Natural killer cell treated with Interleukin-12 subunit alpha and Interleukin-12 subunit beta and Interleukin-15 and Interleukin-18, amount 100 ng/mL, for 72 hours (primary cell): ENCODE measurements around the gene URI1. TPM values are rescaled to one million over a fixed set of nuclear protein-coding genes. Genes with fewer than 3 reads are reported as not detected.
"Not testable (repeated sequence)": the region's sequence is repeated elsewhere in the genome, so short reads cannot be mapped to it uniquely, and the experiment has no call there.

Experiments used
- ATAC-seq, 2 donors: fragments of 150-1000 bp; cut with Tn5 transposase in 1 of 2; sonication (Bioruptor Pico), chemical (Tn5 transposase) in 1 of 2; 2 replicates each; pipeline ENCODE4 v1.10.0; 2021
- DNase-seq: peaks from one replicate; pipeline ENCODE4 v3.0.0; 2022; ENCODE audit warnings: low spot score
- H3K27ac Mint-ChIP-seq, 2 donors: 1 replicate in 1 of 2; 2 replicates in 1 of 2; pipeline ENCODE4 v1.8.0; 2022; ENCODE audit warnings: mixed read lengths in 2 of 2, mild to moderate bottlenecking in 1 of 2, moderate library complexity in 1 of 2
- H3K27me3 Mint-ChIP-seq, 2 donors: 1 replicate in 1 of 2; 2 replicates in 1 of 2; pipeline ENCODE4 v1.8.0; 2022; ENCODE audit warnings: mixed read lengths in 2 of 2
- H3K36me3 Mint-ChIP-seq: one replicate; pipeline ENCODE4 v1.8.0; 2022; ENCODE audit warnings: mixed read lengths
- H3K4me1 Mint-ChIP-seq, 2 donors: 1 replicate in 1 of 2; 2 replicates in 1 of 2; pipeline ENCODE4 v1.8.0; 2022; ENCODE audit warnings: low read depth in 2 of 2, mixed read lengths in 2 of 2, mild to moderate bottlenecking in 1 of 2
- H3K4me3 Mint-ChIP-seq: one replicate; pipeline ENCODE4 v1.8.0; 2022; ENCODE audit warnings: mixed read lengths
- H3K9me3 Mint-ChIP-seq: 2 replicates; pipeline ENCODE4 v1.8.0; 2022; ENCODE audit warnings: mixed read lengths
- total RNA-seq, 2 donors: library from RNA; stranded (reverse); gene quantifications; one replicate each; pipeline ENCODE4 v1.2.3, GENCODE V29; 2022

URI1 gene
- total RNA-seq, 2 donors from 2014 or later: 63.1 to 64.0 TPM

DNA sequence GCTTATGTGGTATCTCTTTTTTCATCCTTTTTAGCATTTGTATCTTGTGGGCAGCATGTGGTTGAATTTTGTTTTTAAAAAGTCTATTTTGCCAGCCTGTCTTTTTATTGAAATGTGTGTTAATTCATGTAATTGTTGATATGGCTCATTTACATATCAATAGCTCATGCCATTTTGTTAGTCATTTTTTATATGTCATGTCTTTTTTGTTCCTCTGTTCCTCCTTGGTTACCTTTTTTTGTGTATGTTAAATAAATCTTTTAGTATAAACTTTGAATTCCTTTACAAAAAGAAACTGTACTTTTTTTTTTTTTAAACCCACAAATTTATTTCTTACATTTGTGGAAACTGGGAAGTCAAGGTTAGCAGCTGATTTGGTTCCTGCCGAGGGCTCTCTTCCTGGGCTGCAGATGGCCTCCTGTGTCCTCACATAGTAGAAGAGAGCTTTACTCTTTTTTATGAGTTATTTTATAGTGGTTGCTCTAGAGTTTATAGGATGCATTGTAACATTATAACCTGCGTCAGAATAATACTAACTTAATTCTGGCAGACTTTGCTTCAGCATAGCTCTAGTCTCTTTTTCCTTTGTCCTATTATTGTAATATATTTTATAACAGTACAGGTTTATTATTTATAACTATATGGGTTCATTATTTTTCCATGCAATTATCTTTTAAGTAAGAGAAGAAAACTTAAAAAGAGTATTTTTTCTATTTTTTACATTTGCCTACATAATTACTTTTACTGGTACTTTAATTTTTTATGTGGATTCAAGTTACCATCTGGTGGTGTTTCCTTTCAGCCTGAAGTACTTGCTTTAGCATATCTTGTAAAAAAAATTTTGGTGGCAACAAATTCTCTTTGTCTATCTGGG is 86.3 kb downstream of the URI1 start:
- Mint-ChIP-seq H3K27me3 (no peaks in the 10 kb centered on the region), H3K9me3 (no peaks in the 10 kb centered on the region), H3K4me1 (peaks cover 33 to 40% of the 10 kb centered on the region in 2 donors), H3K27ac (no peak overlapping the region), H3K4me3 (no peak overlapping the region), H3K36me3 (peaks cover 30% of the 10 kb centered on the region)
- no peak for DNase-seq
- no peak for ATAC-seq

DNA sequence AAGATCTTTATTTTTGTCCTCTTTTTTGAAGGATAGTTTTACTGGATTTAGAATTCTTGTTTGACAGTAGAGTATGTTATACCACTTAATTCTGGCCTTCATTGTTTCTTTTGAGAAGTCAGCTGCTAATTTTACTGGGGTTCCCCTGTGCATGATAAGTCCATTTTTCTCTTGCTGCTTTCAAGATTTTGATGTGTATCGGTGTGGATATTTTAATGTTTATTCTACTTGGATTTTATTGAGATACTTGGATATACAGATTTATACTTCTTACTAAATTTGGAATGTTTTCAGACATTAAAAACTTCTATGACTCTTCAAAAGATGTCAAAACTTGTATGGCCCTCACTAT is 86.9 kb downstream of the URI1 start:
- peaks cover 33 to 40% of the 10 kb centered on the region in 2 donors for H3K4me1 Mint-ChIP-seq
- no peaks in the 10 kb centered on the region for H3K9me3 Mint-ChIP-seq
- no peaks in the 10 kb centered on the region for H3K27me3 Mint-ChIP-seq
- H3K4me3 Mint-ChIP-seq: no peak overlapping the region
- DNase-seq: no peak
- peaks cover 34% of the 10 kb centered on the region for H3K36me3 Mint-ChIP-seq
- ATAC-seq: no peak
- peak overlapping the region in 1 of 2 donors; percentile 38 for H3K27ac Mint-ChIP-seq

DNA sequence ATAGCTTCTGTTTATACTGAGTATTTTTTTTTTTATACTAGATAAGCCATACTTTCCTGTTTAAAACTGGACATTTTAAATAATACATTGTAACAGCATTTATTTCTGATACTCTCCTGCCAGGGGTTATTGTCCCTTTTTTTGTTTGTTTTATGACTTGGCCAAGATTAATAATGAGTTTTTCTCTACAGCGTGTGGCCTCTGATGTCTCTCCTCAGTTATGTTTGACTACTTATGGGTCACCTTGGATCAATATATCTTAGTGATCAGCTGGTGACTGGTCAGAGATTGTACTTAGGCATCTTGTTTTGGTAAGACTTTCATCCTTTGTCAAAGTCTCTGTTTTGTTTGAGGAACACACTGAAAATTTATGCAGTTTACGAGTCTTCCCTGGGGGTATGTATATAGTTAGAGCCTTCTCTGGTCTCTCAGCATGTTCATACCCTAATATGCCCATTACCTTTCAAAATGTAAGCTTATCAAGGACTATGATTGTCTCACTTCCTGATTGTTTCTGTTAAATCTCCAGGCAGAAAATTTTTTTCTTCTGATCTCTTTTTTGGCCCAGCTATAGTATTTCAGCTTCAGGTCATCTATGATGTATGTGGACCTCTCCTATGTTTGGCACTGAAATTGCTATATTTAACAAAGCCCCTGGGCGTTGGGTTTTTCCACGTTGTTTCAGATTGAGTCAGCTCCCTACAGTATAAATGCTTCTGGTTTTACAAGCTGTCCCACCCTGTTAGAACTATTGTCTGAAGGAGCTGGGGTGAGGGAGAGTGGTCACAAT is 87.9 kb downstream of the URI1 start:
- peak; percentile 64 to 84 for ATAC-seq
- no peaks in the 10 kb centered on the region for H3K27me3 Mint-ChIP-seq
- H3K36me3 Mint-ChIP-seq: peaks cover 44% of the 10 kb centered on the region
- no peak for DNase-seq
- peaks cover 33 to 40% of the 10 kb centered on the region in 2 donors for H3K4me1 Mint-ChIP-seq
- peaks cover 7% of the 10 kb centered on the region for H3K9me3 Mint-ChIP-seq
- peak overlapping the region; percentile 38 to 61 for H3K27ac Mint-ChIP-seq
- H3K4me3 Mint-ChIP-seq: peak overlapping the region; percentile 35

DNA sequence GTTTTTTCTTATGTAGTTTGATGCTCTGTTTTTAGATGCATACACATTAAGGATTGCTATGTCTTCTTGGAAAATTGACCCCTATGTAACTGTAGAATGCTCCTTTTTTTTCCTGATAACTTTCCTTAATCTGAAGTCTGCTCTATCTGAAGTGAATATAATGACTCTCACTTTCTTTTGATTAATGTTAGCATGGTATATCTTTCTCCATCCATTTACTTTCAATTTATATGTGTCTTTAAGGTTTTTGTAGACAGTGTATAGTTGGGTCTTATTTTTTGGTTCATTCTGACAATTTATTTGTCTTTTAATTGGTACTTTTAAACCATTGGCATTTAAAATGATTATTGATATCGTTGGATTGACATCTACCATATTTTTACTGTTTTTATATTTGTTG is 92.3 kb downstream of the URI1 start:
- H3K4me3 Mint-ChIP-seq: no peak overlapping the region
- ATAC-seq (no peak), DNase-seq (no peak)
- no peaks in the 10 kb centered on the region for H3K27me3 Mint-ChIP-seq
- no peak overlapping the region for H3K27ac Mint-ChIP-seq
- H3K36me3 Mint-ChIP-seq: peaks cover 69% of the 10 kb centered on the region
- H3K9me3 Mint-ChIP-seq: peaks cover 11% of the 10 kb centered on the region
- peaks cover 17 to 27% of the 10 kb centered on the region in 2 donors for H3K4me1 Mint-ChIP-seq

DNA sequence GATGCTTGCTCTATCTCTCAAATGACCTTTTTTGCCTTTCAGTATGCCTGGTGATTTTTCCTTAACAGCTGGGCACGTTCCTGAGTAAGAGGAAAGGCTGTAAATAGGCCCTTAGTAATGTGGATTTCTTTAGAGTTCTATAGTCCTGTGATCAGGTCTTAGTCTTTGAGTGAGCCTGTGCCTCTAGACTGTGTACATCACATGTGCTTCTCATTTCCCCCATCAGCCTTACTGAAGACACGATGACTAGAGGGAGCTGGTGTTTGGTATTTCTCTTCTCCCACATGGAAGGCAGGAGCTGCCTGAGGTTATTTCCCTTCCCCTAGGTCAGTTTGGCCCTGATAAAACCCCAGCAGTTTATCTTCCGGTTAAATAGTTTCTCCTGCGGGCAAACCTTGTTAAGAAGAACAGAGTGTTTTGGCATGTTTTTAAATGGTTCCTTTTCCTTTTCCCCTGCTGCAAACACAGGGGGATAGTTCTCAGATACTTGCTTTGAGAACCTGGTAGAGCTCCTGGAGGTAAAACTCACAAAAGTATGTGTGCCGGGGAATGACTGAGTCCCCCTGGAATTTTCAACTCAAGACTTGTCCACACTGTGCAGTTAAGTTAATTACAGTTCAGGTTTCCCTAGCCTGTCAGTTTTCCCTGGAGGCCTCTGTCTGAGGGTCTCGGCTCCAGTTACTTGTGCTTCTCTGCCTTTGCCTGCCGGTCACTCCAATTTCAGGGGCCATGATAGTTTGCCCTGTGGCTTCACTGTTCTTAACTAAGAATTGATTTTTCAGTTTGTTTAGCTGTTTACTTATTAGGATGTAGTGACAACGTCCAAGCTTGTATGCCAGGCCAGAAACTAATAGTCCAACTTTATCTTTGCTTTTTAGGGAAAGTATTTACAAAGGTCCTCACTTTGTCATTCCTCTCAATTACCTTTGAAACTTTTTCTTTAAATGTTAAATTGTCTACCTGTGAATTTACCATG is 94.4 kb downstream of the URI1 start:
- Mint-ChIP-seq H3K4me3 (no peak overlapping the region), H3K4me1 (peaks cover 0 to 8% of the 10 kb centered on the region in 2 donors), H3K36me3 (peaks cover 60% of the 10 kb centered on the region), H3K9me3 (peaks cover 11% of the 10 kb centered on the region), H3K27me3 (no peaks in the 10 kb centered on the region), H3K27ac (no peak overlapping the region)
- no peak for DNase-seq
- no peak for ATAC-seq

DNA sequence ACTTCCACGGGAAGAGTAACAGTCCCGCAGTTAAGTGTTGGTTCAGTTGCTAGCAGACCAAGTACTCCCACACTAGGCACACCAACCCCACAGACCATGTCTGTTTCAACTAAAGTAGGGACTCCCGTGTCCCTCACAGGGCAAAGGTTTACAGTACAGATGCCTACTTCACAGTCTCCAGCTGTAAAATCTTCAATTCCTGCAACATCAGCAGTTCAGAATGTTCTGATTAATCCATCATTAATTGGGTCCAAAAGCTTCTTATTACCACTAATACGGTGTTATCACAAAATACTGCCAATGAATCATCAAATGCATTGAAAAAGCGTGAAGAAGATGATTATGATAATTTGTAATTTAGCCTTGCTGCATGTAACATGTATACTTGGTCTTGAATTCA is 95.8 kb downstream of the URI1 start:
- Mint-ChIP-seq H3K4me3 (no peak overlapping the region), H3K27me3 (no peaks in the 10 kb centered on the region), H3K9me3 (peaks cover 11% of the 10 kb centered on the region), H3K36me3 (peaks cover 58% of the 10 kb centered on the region), H3K27ac (no peak overlapping the region), H3K4me1 (peaks cover 0 to 2% of the 10 kb centered on the region in 2 donors)
- DNase-seq: no peak
- no peak for ATAC-seq

DNA sequence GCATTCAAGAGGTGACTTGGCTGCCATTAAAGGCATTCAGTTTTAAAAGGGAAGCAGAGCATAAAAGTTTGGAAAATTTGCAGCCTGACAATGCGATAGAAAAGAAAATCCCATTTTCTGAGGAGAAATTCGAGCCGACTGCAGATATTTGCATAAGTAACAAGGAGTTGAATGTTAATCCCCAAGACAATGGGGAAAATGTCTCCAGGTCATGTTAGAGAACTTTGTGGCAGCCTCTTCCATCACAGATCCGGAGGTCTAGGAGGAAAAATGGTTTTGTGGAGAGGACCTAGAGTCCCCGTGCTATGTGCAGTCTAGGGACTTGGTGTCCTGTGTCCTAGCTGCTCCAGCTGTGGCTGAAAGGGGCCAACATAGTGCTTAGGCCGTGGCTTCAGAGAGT is 99.9 kb downstream of the URI1 start:
- H3K4me1 Mint-ChIP-seq, H3K27ac Mint-ChIP-seq, H3K4me3 Mint-ChIP-seq, H3K27me3 Mint-ChIP-seq, ATAC-seq, H3K9me3 Mint-ChIP-seq, DNase-seq: not testable (repeated sequence)
- peaks cover 25% of the 10 kb centered on the region for H3K36me3 Mint-ChIP-seq

DNA sequence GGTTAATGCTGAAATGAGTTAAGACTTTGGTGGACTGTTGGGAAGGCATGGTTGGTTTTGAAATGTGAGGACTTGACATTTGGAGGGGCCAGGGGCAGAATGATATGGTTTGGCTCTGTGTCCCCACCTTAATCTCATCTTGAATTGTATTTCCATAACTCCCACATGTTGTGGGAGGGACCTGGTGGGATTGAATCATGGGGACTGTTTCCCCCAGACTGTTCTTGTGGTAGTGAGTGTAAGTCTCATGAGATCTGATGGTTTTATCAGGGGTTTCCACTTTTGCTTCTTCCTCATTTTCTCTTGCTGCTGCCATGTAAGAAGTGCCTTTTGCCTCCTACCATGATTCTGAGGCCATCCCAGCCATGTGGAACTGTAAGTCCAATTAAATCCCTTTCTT is 101.0 kb downstream of the URI1 start:
- not testable (repeated sequence) for H3K27me3 Mint-ChIP-seq, ATAC-seq, H3K4me3 Mint-ChIP-seq, DNase-seq, H3K27ac Mint-ChIP-seq, H3K9me3 Mint-ChIP-seq
- Mint-ChIP-seq H3K36me3 (peaks cover 16% of the 10 kb centered on the region), H3K4me1 (peaks cover 0 to 13% of the 10 kb centered on the region in 2 donors)

DNA sequence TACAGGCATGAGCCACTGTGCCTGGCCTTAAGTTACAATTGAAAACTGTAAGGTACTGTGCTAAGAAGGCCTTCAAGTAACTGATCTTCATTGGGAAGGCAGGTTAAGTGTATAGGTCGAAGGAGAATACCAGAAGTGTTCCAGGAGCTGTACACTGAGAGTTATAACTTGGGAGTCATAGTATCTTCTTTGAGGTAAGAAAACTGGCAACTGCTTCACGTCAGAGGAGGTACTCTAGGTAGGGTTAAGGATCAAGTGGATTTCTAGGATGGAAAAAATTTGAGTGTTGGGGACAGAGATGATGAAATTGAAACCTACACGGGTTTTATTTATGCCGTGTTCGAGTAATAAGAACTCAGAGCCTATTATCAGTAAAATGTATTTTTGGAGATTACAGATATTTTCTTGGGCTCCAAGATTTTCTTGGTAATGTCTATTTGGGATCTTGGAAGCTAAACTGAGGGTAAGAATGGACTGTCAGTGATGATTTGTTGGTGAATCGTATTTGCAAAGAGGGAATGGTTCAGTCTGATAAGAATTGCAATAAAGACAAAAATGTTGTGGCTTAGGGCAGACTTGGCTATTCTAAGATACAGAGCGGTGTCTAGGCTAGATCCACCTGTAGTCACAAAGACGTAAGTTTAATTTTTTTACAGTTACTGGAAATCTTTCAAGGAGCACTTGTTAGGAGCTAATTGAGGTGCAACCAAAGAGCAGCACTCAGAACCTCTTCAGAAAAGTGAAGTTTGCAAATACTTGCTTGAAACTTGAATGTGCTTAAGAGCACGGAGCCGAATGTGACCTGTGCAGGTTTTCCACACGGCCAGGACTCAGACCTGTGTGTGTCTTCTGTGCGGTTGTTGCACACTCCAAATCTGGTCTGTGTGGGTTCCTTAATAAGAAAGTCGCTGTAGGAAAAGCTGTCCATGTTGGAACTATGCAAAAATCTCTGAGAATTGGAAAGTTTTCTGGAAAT is 102.5 kb downstream of the URI1 start:
- no peak overlapping the region for H3K4me3 Mint-ChIP-seq
- ATAC-seq: no peak
- no peaks in the 10 kb centered on the region for H3K9me3 Mint-ChIP-seq
- no peak overlapping the region for H3K27ac Mint-ChIP-seq
- H3K36me3 Mint-ChIP-seq: peaks cover 10% of the 10 kb centered on the region
- H3K27me3 Mint-ChIP-seq: no peaks in the 10 kb centered on the region
- H3K4me1 Mint-ChIP-seq: peaks cover 0 to 10% of the 10 kb centered on the region in 2 donors
- no peak for DNase-seq

DNA sequence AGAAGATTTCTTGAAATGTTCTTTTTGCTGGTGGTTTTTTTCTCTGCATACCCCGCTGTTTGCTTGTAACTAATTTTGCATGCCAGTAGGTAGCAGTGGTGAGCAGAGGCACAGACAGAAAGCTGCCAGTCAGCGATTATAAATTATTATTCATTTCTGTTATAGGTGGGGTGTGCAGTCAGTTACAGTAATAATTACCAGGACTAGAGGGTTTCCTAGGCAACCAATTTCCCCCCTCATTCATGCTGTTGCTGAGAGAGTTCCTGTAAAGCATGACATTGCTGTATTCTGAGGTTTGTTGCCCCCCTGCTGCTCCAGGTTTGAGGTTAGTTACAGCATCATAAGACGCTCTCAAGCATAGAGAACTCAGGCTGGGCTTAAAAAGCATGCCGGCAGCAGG is 104.5 kb downstream of the URI1 start:
- no peak overlapping the region for H3K27ac Mint-ChIP-seq
- no peak overlapping the region for H3K4me3 Mint-ChIP-seq
- peaks cover 3% of the 10 kb centered on the region for H3K36me3 Mint-ChIP-seq
- ATAC-seq: peak in 1 of 2 donors; percentile 17
- no peak for DNase-seq
- no peaks in the 10 kb centered on the region for H3K27me3 Mint-ChIP-seq
- no peaks in the 10 kb centered on the region for H3K9me3 Mint-ChIP-seq
- peaks cover 2 to 10% of the 10 kb centered on the region in 2 donors for H3K4me1 Mint-ChIP-seq

DNA sequence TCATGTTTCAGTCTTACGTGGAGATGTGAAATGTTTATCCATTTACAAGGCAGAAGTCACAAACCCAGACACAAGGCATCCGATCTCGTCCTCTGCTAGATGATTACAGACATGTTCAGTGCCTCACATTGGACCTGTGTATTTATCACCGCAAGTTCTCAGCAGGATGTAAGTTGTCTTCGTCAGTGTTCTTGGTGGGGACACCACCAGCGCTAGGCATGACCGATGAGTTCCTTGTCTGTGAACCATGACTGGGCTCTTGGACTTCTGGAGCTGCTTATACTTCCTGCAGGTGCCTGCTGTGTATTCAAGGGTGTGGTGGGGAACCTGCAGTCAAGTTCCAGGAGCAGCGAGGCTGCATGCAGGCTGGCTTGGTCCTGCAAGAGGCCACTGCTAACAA is 105.4 kb downstream of the URI1 start:
- Mint-ChIP-seq H3K9me3 (no peaks in the 10 kb centered on the region), H3K4me3 (no peak overlapping the region), H3K27ac (no peak overlapping the region), H3K4me1 (peaks cover 3 to 15% of the 10 kb centered on the region in 2 donors), H3K27me3 (no peaks in the 10 kb centered on the region), H3K36me3 (no peaks in the 10 kb centered on the region)
- ATAC-seq (peak in 1 of 2 donors; percentile 48), DNase-seq (no peak)

DNA sequence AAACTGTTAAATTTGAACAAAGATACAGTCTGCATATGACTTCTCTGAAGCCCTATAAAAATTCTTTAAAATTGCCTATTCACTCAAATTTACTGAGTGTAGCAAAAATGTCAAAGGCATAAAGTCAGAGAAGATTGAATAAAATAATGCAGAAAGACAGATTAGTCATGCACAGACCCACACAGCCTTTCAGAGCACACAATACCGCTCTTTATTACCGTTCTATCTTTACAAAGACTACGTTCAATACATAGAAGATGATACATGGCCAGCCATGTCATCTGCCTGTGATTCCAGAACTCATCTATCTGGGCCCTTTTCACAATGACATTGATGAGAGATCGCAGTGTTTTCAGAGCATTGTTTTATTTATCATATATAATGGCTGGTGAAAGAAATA is 107.2 kb downstream of the URI1 start:
- no peak overlapping the region for H3K4me3 Mint-ChIP-seq
- DNase-seq (no peak), ATAC-seq (no peak)
- H3K4me1 Mint-ChIP-seq: peaks cover 3 to 13% of the 10 kb centered on the region in 2 donors
- H3K9me3 Mint-ChIP-seq: no peaks in the 10 kb centered on the region
- H3K36me3 Mint-ChIP-seq: no peaks in the 10 kb centered on the region
- H3K27me3 Mint-ChIP-seq: no peaks in the 10 kb centered on the region
- H3K27ac Mint-ChIP-seq: no peak overlapping the region
